ENCODE data around the gene COL18A1.
A peak's percentile ranks its signal among the peaks of the same experiment; 100 is the strongest.

Gene COL18A1

GRCh38 chr21:45438391-45439145 is 33.6 kb downstream of the COL18A1 start:
- H3K4me3 ChIP-seq (ENCODE audit: low read depth, low read length) = no peak overlapping the region
- TF ChIP-seq POLR2A (IDR thresholded peaks at IDR 0.05; ENCODE audit: extremely low read depth, insufficient read length) = no peak
- no peak for TF ChIP-seq MYC (IDR thresholded peaks at IDR 0.05; ENCODE audit: low read depth, low read length)
- no peak for TF ChIP-seq CTCF (IDR thresholded peaks at IDR 0.05; ENCODE audit: low read depth, low read length)
- TF ChIP-seq, protein P1, sequence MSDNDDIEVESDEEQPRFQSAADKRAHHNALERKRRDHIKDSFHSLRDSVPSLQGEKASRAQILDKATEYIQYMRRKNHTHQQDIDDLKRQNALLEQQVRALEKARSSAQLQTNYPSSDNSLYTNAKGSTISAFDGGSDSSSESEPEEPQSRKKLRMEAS (IDR thresholded peaks at IDR 0.05; ENCODE audit: low read depth, low read length) = no peak

DNA sequence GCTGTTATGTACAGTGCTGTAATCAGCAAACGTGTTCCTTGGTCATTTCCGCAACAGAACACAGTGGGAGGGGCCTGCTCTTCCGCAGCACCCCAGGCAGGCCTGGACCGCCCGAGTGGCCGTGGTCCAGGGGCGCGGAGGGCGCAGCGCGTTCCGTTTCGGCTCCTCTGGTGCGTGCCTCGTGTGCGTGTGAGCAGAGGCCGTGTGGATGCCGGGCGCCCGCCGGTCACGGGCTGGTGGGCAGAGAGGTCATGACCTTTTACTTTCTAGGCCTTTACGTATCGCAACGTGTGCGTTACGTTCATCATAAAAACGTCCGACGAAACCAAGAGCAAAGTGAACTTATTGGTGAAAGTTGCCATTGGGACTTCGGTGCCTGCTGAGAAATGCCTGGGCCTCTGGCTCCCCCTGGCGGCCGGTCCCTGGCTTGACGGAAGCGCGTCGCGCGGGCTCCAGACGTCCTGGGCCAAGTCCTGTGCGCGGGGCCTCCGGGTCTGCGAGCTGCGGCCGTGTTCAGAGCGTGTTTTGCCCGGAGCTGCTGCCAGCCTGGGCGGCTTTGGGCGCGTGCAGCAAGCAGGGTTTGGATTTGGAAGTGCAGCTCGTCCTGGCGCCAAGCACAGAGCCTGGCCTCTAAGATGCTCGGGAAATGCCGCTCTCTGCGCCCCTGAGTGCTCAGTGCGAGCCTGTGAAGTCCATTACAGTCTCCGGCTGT is 34.4 kb downstream of the COL18A1 start:
- no peak for TF ChIP-seq MYC (IDR thresholded peaks at IDR 0.05; ENCODE audit: low read depth, low read length)
- peak; percentile 82 for TF ChIP-seq CTCF (IDR thresholded peaks at IDR 0.05; ENCODE audit: low read depth, low read length)
- TF ChIP-seq, protein P1 (IDR thresholded peaks at IDR 0.05; ENCODE audit: low read depth, low read length) = peak; percentile 39; the same call in 1 of the 2 replicates
- peak; percentile 87 for DNase-seq (ENCODE audit: low read depth)
- H3K4me3 ChIP-seq (ENCODE audit: low read depth, low read length) = no peak overlapping the region

More at GRCh38 chr21:45438391-45439145, 33.6 kb downstream of the COL18A1 start:
- no peak for DNase-seq (ENCODE audit: low read depth)

DNA sequence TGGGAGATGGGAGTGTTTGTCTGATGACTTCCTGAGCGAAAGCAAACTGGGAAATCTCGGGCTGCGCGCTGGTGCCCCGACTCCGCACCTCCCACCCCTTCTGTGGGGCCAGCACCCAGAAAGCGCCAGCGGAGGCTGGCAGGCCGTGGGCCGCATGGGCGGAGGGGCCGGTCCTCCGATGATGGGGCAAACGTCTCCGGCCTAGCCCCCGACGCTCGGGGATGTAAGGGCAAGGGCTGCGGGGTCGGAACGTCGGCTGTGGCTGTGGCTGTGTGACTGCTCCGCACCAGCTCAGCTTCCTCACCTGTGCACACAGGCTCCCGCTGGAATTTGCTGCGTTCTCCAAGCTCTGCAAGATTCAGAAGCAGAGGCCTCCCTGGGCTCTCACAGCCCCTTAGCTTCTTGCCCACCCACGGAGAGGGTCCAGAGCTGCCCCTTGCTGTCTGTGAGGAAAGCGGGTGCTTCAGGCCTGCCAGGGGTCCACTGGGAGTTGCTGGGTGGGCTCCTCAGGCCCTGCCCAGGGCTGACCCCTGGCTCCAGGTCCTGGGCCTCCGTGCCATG is 35.0 kb downstream of the COL18A1 start:
- TF ChIP-seq POLR2A (IDR thresholded peaks at IDR 0.05; ENCODE audit: extremely low read depth, insufficient read length) (no peak), MYC (IDR thresholded peaks at IDR 0.05; ENCODE audit: low read depth, low read length) (no peak), CTCF (IDR thresholded peaks at IDR 0.05; ENCODE audit: low read depth, low read length) (no peak)
- TF ChIP-seq, protein P1 (IDR thresholded peaks at IDR 0.05; ENCODE audit: low read depth, low read length) = no peak
- H3K4me3 ChIP-seq (ENCODE audit: low read depth, low read length) = no peak overlapping the region
- no peak for DNase-seq (ENCODE audit: low read depth)

DNA sequence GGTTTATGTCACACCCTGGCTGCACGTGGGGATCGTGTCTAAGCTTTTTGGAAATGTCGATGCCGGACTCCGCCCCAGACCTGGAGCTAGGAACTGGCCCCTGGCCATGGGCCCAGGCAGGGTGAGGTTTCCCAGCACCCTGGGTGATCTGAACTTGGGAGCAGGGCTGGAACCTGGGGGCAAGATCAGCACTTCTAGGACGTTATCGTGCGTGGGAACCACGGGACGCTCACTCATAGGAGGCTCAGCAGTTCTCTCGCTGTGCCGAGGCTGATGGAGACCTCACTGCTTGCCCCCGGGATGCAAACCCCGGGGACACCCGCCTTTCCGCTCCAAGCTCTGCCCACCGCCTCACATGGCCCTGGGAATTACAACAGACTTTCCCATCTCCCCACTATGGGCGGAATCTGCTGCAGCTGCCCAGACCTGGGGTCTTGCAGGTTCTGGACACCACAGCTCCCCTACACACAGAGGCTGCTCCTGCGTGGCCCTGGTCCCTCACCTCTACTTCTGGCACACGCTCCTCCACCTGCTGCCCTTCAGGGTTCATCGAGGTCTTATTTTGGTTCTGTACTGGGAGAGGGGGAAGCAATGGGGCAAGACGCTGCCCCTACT is 35.9 kb downstream of the COL18A1 start:
- DNase-seq (ENCODE audit: low read depth) = no peak
- H3K4me3 ChIP-seq (ENCODE audit: low read depth, low read length) = no peak overlapping the region
- TF ChIP-seq CTCF (IDR thresholded peaks at IDR 0.05; ENCODE audit: low read depth, low read length) = no peak
- no peak for TF ChIP-seq POLR2A (IDR thresholded peaks at IDR 0.05; ENCODE audit: extremely low read depth, insufficient read length)
- no peak for TF ChIP-seq MYC (IDR thresholded peaks at IDR 0.05; ENCODE audit: low read depth, low read length)
- TF ChIP-seq, protein P1 (IDR thresholded peaks at IDR 0.05; ENCODE audit: low read depth, low read length) = no peak

- H3K4me3 ChIP-seq (ENCODE audit: low read depth, low read length) = no peak overlapping the region
- TF ChIP-seq MYC (IDR thresholded peaks at IDR 0.05; ENCODE audit: low read depth, low read length) (no peak), CTCF (IDR thresholded peaks at IDR 0.05; ENCODE audit: low read depth, low read length) (no peak), POLR2A (IDR thresholded peaks at IDR 0.05; ENCODE audit: extremely low read depth, insufficient read length) (no peak)
- TF ChIP-seq, protein P1 (IDR thresholded peaks at IDR 0.05; ENCODE audit: low read depth, low read length) = no peak
- no peak for DNase-seq (ENCODE audit: low read depth)
Measured at GRCh38 chr21:45441431-45442255, 36.7 kb downstream of the COL18A1 start.

Data from NB4 (cell line).